Glomerular endothelial cell (primary cell): Measurements from ENCODE around the gene GRM4. TPM values are rescaled to one million over a fixed set of nuclear protein-coding genes. Genes with fewer than 3 reads are reported as not detected.

Experiments used
- DNase-seq: peaks from one replicate; pipeline ENCODE4 v3.0.0-alpha.2; 2011; ENCODE audit warnings: low read depth, low spot score; ENCODE audit errors: extremely low read depth
- total RNA-seq: library from RNA; depleted of rRNA; stranded (reverse); fragments of >200 nt; gene quantifications from 2 replicates; pipeline ENCODE4 v1.2.3, GENCODE V29; 2015

The GRM4 gene
- total RNA-seq, 1 donor from 2014 or later: not detected

DNA sequence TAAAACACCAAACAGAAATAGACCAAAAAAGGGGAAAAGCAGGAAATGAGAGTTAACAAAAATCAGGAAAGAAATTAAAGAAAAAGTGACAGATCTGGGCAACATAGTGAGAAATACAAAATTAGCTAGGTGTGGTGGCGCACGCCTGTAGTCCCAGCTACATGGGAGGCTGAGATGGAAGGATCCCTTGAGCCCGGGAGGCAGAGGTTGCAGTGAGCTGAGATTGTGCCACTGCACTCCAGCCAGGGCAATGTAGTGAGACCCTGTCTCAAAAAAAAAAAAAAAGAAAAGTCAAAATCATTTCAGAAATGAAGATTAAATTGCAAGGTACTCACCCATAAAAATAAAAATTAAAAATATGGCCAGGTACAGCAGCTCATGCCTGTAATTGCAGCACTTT lies 13.0 kb upstream of the GRM4 start:
- DNase-seq: no peak

DNA sequence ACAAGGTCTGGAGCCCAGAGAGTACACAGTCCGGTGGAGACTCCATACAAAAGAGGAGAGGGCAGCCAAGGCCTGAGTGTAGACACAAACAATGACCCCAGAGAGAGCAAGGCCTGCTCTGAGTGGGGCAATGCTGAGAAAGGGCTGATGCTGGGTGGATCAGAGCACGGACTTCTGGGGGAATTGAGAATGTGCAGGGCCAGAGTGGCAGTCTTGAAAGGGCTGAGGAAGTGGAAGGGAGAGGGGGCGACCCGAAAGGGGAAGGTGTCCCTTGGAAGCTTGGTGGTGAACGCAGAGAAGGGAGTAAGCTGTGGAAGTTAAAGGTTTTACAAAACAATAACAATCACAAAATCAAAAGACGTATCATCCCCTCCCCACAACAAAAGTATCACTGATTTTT lies 12.0 kb upstream of the GRM4 start:
- DNase-seq: no peak

DNA sequence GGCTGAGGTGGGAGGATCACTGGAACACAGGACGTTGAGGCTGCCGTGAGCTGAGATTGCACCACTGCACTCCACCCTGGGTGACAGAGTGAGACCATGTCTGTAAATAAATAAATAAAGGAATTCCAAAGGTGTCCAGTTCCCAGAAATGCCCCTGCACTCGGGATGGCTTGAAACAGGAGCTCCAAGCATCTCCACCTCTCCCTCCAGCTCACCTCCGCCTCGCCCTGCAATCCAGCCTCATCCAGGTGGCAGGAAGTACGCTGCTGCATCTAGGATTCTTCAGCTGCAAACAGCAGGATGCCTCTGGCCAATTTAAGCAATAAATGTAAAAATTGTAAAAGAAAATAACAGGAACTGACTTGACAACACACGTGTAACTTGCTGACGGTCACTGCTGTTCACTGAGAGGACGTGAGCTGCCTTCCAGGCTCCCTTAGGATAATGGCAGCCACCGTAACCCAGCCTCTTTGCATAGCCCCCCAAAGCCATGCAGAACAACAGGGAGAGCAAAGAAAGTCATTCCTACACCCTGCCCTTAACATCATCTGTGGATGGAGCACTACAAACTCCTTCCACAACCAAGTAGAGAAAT lies 11.4 kb upstream of the GRM4 start:
- no peak for DNase-seq

DNA sequence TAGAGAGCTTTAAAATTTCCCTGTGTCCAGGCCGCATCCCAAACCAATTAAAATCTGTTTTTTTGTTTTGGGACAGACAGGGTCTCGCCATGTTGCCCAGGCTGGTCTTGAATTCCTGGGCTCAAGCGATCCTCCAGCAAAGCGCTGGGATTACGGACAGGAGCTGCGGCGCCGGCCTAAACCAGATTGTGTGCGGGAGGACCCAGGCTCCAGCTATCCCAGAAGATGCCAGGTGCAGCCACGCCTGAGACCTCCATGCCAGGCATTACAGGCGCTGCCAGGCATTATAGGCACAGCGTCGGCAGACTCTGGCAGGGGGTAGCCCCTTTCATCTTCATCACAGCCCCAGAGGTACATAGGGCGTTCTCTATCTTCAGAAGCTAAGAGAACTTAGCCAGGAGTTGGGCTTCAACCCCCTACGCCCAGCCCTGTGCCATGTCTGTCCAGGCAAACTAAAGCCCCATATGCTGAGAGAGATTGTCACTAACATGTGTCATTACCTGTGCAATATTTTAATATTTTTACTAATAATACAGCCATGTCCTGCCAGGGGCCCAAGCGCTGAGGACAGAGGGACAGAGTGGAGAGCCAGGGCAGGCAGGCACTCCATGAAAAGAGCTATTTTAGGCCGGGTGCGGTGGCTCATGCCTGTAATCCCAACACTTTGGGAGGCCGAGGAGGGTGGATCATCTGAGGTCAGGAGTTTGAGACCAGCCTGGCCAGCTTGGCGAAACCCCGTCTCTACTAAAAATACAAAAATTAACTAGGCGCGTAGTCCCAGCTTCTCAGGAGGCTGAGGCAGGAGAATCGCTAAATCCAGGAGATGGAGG lies 9.8 kb upstream of the GRM4 start:
- no peak for DNase-seq

DNA sequence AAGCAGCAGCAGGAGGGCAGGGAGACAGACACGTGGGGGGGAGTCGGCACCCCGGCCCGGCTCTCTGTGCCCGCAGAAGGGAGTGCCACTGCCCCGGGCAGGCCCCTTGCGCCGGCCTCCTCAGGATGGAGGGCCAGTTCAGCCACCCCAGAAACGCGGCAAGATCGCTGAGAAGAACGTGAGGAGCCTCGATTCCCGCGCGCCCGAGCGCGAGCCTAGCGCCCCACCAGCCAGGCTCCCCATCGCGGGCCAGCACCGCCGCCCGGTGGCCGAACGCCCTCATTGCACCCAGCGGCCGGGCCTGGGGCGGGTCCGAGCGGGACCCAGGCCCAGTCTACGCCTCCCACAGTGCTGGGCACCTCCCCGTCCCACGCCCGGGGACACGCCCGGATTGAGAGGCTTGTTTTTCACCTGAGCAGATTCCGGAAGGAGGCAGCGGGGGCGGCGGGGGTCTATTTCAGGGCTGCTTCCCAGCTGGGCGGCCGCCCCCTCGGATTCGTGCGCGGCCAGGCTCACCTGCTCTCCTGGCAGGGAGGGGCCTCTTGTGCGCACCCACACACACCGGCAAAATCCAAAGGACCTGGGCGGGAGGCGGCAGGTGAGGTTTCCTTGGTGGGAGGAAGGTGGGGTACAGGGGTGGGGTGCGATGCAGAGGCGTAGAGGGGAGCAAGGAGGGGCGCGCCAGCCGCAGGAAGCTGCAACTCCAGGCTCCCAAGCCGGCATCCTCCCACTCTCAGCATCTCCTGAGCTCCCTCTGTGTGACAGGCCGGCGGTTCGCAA lies 9.0 kb upstream of the GRM4 start:
- DNase-seq: no peak

DNA sequence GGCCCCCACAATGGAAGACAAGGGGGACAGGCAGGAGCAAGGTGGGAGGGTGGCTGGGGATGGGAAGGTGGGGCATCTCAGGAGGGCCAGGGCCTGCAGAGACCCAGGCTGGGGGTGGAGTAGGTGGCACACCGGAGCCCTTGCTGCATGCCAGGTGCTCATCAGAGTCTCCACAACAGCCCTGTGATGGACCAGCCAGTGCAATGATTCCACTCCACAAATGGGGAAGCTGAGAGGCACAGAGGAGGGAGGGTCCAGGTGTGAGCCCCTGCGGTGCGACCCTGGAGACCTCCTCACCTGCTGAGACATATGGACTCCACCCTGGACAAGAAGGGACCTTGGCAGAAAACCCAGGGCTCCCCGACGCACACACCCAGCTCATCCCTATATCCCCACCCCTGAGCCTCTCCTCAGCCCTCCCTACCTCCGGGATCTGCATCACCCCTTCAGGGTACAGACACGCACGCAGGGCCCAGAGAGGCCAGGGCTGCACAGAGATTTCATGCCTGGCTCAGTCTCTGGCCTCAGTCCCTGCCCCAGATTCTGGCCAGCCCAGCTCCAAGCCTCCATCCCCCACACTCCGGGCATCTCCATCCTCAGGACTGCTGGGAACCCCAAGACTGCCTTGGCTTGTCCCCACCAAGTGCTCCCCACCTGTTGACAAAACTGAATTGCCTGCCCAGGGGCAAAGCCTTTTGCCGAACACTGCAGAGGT lies 7.1 kb upstream of the GRM4 start:
- no peak for DNase-seq

DNA sequence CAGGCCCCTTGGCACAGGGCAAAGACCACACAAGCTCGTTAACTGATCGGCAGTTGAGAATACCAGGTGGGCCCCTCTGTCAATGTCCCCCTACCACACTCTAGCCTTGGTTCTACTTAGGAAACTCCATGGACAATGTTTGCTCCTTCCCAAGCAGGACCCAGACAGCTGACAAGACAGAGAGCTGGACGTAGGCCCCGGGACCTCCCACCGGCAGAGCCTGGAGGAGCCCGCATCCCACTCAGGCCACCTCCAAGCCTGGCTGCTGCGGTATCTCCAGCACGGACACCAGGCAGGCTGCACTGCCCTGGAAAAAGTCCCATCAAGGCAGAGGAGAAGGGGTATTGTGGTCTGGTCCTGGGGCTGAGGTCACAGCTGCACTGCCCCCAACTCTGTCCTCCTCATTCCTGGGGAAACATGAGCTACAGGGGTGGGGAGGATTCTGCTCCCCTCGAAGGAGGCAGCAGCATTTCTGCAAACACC lies 6.2 kb upstream of the GRM4 start:
- no peak for DNase-seq

DNA sequence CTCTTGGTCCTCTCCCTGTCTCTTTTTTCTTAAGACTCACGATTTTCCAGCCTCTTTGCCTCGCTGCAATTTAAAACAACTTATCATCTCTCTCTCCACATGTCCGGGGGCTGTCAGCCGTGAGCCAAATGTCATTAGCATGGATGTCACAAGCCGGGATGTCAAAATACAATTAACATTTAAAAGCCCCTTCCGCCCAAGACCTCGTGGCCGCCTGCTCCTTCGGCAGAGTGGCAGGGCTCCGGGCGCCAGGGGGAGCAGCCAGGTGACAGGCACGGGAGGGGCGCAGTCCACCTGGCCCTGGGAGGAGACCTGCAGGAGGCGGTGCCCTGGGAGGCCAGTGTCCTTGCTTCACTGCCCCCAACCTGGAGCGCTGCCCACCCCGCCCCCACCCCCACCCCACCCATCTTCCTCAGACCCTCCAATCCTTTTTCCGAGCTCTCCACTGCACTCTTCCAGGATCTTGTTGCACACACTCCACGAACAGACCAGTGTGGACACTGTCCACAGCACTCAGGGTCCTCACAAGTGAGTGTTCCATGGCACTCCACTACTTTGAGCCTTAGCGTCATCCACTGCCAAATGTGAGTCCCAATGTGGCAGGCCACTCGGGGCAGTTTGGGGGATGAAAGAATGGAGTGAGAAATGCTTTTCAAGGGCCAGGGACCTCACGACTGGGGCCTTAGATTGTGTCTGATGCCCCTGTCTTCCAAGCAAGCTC lies 5.6 kb upstream of the GRM4 start:
- no peak for DNase-seq

DNA sequence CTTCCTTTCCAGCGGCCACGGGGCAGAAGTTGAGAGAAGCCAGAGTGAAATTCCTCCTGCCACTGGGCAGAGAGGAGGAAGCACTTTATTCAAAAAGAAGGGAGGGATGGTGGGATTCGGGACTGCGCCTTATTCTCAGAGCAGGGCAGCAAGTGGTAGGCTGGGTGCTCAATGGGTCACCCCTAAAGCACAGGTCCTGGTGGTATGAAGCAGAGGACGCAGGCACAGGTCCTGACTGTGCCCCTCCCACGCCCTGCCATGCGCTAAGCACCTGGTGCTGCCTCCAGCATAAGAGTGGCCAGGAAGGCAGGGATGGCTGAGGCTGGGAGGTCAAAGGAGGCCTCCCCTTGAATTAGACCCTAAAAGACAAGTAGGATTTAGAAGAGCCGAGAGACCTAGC lies 4.9 kb upstream of the GRM4 start:
- DNase-seq: no peak

DNA sequence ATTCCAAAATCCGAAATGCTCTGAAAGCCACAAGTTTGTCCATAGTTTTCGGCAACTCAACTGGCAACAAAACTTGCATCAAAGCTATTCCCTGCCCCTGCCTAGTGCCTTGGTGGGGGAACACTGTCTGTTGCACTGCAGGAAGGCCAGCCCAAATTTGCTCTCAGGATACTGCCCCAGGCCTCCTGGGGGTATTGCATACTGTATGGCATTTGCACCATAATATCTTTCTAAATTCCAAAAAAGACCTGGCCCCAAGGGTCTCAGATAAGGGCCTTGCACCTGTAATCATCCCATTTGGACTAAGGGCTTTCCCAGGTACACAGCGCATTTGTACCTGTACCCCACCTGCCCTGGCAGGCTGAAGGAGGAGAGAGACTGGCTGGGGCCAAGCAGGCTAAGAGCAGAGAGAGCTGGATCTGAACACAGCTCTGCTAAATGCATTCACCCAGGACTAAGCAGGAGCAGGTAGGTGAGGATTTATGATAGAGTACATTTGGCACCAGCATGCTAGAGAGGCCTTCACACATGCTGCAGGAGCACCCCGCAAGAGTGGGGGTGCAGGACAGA lies 4.0 kb upstream of the GRM4 start:
- DNase-seq: no peak

DNA sequence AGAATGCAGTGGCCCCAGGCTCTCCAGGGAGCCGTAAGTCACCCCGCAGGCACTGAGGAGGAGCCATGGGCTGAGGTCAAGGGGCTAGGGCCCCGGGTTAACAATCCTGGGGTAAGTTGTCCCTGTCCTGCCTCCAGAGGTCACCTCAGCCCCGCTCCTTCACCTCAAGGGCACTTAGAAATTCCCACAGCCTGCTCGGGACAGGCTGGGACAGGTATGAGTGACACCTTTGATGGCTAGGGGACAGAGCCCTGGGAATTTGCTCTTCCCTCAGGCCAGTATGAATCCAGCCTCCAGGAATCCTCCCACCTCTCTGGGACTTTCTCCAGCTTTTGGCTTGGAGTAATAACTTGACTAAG lies 3.5 kb upstream of the GRM4 start:
- no peak for DNase-seq

DNA sequence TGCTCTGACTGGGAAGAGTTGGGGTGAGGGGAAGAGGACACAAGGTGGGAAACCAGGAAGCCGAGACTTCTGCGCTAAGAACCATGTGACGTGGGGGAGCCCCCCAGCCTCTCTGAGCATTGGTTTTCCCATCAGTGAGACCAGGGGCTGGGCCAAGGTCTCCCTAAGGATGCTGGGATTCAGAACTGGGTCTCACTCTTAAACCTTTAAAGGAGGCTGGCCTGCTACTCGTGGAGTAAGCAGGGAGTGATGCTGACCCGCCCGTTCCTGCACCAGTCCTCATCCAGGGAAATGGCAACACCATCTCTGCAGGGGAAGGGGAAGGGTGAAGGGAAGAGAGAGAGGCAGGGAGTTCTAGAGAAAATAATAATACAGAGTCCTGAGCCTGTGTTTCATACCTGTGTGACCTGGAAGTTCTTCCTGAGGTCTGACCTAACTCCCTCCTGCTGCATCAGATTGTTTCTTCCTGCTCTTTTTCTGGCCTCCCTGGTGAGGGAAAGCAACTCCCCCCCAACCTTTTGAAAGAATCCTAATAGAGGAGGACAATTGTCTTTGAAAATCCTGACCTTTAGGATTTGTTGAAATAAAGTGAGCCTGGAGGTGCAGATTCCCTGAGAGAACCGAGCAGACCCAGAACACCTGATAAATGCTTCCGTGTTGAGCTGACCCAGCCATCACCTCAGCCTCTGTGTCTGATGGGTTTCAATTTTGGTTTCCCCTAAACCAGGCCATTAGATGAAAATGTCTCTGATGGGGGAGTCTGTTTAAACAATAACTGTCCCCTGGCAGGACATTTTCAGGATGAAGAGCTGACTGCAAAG lies 3.0 kb upstream of the GRM4 start:
- DNase-seq: no peak

DNA sequence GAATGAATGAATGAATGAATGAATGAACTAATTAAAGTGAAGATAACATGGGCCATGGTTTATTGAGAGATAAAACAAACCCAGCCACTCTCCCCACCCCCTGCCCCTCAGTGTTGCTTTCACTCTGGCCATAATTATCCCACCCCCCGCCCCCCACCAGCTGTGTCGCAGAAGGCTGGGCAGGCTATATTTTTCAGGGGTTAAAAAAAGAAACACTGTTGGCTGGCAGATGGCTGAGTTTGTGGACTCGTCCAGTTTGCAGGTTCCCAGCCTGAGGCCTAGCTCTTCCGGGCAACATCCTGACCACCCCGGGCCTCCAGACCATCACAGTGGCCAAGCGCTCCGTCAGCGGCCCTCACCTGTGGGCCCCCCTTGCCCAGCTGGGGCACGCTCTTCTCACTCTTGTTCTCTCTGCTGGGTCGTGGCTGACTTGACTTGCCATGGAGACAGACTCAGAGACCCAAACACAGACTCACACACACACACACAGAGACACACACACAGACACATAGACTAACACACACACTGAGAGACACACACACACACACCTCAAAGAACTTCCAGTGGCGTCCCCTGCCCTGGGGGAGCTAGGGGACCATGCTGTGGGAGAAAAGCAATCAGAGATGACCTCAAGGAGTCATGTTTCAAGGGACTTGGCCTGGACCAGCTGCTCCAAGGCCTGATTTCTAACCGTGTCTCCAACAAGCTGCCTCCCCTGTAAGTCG lies 2.2 kb upstream of the GRM4 start:
- DNase-seq: no peak

DNA sequence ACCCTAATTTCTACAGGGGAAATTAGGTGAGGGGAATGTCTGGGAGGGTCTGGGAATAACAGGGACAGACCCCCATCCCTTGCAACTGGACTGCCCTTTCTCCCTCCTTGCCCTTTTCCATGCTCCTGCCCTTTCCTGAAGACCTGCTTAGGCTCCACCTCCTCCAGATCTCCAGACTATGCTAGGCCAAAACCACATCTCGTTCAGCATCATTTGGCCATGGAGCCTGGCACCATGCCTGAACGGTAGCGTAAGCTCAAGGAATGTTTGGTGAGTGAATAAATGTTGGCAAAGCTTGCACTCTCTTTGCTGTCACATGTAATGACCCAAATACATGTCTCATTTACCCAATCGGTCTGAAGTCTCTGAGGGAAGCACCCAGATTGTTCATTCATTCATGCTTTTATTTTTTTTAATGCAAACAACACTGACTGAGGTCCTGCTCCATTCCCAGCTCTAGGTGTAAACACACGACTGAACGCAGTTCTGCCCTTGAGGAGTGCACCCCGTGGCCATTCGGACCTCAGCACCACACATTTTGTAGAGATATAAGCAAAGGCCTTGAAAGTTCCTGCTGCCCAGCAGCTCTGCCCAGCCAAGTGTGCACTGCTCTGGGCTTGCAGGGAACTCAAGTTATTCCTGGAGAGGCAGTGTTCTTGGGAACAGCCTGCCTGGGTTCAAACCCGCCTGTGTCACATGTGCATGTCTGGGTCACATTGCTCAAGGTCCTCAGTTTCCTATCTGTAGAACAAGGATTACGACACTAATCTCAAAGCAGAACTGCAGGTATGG lies 1.1 kb upstream of the GRM4 start:
- no peak for DNase-seq

DNA sequence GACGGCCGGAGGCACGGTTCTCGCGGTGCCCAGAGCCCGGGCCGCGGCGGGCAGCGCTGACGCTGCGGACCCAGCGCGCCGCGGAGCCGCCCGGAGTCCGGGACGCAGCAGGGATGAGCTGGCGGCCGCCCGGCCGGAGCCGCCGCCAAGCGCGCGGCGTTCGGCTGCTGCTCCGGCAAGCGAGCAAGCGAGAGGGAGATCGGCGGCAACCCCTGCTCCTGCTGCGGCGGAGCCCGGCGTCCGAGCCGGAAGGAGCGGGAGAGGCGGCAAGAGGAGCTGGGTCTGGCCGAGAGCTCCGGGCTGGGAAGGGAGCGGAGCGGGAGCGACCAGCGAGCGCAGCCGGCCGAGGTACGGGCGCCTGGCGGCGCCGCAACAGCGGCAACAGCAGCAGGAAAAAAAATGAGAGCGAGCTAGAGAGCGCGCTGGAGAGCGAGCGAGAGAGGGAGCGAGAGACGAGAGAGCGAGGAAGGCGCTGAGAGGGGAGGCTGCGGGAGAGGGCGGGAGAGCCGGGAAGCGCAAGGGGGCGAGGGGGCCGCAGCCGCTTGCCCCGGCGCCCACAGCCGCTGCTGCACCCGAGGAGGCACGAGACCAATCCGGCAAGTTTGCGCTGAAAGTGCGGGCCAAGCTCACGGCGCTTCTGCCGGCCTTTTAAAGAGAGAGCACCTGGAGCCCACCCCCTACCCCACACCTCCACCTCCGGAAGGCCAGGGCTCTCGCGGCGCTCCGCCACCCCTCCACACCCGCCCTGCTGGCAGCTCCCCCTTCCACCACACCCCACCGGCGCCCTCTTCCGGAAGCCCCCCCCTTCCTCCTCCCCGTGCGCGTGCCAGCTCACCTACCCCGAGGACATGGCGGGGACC lies 496 bp downstream of the GRM4 start:
- DNase-seq: no peak

DNA sequence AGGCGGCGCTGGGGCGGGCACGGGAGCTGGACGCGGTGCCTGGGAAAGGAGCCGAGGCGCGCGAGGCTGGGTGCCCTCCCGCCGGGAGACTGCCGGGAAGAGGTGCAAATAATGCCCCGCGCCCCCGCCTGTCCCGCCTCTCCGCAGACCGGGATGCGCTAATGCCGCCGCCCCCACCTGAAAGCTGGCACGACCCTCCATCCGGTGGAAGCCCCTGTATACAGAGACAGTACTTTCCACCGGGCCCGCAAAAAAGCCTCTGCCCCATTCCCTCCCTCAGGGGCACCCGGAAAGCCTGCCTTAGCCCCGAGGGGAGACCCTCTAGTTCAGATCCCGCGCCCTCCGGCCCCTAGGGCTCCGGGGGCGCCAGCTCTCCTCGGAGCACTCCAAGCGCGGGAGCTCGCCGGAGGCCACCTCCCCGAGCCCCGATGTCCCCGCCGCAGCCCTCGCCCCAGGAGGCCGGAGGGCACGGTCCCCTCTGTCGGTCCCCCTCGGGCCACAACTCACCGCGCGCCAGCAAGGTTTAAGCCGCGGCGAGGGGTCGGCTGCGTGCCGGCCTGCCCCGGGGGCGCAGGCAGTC lies 1.2 kb downstream of the GRM4 start:
- no peak for DNase-seq
